ENCODE results near the gene FAM83B.
"Not testable (repeated sequence)": the region's sequence is repeated elsewhere in the genome, so short reads cannot be mapped to it uniquely, and the experiment has no call there.

Gene FAM83B, protein sequence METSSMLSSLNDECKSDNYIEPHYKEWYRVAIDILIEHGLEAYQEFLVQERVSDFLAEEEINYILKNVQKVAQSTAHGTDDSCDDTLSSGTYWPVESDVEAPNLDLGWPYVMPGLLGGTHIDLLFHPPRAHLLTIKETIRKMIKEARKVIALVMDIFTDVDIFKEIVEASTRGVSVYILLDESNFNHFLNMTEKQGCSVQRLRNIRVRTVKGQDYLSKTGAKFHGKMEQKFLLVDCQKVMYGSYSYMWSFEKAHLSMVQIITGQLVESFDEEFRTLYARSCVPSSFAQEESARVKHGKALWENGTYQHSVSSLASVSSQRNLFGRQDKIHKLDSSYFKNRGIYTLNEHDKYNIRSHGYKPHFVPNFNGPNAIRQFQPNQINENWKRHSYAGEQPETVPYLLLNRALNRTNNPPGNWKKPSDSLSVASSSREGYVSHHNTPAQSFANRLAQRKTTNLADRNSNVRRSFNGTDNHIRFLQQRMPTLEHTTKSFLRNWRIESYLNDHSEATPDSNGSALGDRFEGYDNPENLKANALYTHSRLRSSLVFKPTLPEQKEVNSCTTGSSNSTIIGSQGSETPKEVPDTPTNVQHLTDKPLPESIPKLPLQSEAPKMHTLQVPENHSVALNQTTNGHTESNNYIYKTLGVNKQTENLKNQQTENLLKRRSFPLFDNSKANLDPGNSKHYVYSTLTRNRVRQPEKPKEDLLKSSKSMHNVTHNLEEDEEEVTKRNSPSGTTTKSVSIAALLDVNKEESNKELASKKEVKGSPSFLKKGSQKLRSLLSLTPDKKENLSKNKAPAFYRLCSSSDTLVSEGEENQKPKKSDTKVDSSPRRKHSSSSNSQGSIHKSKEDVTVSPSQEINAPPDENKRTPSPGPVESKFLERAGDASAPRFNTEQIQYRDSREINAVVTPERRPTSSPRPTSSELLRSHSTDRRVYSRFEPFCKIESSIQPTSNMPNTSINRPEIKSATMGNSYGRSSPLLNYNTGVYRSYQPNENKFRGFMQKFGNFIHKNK

DNA sequence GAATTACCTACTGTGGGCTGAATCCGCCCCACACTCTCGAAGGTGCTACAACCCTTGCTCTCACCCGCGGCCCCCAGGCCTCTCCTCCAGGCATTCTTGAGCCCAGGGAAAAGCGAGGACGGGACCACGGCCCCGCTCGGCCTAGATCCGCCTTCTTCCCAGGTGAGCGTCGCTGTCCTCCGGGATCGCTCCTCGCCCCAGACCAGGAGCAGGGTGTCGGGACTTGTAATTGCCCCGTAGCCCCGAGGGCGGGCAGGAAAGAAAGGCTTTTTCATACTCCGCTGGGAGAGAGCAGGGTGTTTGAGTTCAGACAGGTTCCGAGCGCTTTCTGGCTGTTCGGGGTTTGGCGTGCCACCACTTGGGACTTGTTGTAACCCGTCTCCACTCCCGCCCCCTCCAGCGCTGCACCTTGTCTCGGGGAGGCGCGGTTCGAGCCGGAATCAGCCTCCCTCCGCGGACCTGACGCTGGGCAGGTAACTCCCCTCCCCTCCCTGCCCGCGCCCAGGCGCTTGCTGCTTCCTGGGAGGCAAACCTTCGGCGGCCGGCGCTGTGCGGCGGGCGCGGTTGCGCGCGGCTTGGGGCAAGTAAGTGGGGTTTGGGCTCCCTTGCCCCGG lies at the start of gene FAM83B:
Gene FAM83B, plus strand, starts transcription at position 529 of the 614 bp plus-strand sequence. CDS start 23,476 bp downstream, outside the sequence.
- no peak for DNase-seq

DNA sequence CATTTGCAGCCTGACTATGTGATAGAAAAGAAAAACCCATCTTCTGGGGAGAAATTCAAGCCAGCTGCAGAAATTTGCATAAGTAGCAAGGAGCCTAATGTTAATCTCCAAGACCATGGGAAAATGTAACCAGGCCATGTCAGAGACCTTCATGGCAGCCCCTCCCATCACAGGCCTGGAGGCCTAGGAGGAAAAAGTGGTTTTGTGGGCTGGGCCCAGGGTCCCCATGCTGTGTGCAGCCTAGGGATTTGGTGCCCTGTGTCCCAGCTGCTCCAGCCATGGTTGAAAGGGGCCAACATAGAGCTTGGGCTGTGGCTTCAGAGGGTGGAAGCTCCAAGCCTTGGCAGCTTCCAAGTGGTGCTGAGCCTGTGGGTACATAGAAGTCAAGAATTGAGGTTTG lies 49.7 kb upstream of the FAM83B start:
- DNase-seq: not testable (repeated sequence)

DNA sequence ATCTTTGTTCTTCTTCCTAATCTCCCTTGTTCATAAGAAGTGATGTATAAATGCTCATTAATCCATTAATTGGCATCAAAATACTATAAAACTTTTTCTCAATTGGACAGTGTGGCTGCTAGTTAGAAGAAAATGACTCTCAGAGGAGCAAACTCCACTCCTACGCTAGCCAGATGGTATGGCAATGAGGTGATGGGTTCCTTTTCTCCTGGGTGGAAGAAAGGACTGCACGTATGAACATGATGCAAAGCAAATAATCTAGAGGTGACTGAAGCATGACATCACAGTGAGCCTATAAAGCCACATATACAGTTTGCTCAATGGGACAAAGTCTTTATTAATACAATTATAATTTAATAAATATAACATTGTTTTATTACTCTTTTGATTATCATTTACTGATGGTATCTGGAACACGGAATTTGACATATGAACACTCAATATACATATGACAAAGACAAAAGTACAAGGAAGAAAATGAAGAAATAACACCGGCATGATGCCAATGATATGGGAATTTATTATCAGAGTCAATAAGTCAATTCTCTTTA lies 46.4 kb upstream of the FAM83B start:
- DNase-seq: no peak

DNA sequence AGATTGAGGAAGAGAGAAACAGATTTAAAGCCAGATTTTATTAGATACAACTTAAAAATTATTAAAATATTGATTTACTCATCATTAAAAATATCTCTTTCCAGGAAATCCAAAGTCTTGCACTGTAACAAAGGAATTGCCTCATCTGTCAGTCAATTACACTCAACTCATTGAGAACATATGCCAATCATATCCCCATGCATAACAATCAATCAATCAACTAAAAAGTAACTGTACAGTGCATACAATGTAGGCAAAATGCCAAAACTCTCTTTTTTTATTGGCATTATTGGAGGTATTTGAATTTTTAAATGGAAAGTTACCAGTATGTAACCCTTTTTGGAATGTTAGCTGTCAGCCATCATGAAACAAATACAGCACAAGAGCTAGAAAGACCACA lies 45.3 kb upstream of the FAM83B start:
- no peak for DNase-seq

DNA sequence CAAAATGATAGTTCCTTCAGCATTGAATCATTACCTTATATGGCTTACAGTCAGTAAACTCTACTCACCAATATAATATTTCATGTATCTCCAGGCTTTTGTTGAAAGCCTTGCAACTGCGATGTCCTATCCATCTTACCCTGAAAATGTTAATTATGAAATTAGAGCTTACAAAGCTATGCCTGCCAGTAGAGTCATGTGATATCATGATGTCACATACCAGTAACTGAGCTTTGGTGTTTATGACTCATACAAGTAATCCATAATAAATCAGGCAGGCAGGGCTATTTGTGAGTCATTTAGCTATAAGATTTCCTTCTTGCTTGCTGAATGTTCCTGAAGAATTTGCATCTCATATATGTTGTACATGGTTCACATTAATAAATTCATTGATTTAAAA lies 44.9 kb upstream of the FAM83B start:
- DNase-seq: no peak

DNA sequence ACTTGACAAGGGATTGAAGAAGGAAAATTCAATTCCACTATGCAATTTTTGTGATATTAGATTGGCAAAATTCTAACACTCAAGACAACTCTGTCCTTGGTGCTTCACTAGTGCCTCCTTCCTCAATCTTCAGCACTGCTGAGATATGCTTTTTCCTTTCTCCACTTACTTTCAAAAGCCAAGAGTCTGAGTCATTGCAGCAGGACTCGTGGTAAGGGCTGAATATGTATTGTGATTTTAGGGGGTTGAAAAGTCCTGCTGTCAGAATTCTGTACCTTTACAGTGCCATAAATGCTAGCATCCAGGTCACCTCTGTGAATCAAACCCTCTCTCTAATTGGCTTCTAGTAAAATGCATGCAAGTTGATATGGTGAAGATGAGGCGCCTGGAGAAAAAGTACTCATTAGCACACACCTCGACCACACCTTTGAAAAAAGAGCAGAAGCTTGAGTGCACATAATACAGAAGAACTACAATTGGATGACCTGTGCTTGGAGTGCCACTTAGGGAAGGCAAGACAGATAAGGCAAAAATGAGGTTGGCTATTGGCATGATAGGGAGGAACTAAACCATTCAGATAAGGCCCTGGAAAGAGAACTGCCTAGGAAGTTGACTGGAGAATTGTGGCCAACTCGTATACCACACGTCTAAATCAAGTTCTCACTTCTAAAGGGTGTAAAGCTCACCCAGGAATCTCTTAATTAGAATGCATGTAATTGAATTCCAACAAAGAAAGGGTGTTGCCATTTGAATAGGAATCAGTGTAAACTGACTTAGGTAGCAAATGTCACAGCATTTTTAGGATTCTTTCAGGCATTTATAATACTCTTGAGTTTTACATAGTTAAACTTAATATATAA lies 43.6 kb upstream of the FAM83B start:
- no peak for DNase-seq

DNA sequence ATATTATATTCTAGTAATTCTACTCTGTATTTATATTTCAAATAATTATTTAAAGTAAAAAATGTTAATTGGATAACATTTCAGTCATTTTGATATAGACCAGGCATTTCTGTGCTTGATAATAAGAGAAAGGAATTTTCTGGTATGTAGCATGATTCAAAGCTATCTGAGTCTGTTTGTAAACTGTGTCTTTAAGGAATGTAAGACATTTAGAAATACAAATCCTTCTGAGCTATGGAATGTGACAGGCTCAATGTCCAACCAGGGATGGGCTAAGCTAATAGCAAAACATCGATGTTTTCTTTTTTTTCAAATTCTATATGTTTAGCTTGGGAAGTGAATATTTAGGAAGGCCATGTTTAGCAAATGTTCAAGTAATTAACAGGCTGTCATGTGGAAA lies 41.5 kb upstream of the FAM83B start:
- DNase-seq: no peak

DNA sequence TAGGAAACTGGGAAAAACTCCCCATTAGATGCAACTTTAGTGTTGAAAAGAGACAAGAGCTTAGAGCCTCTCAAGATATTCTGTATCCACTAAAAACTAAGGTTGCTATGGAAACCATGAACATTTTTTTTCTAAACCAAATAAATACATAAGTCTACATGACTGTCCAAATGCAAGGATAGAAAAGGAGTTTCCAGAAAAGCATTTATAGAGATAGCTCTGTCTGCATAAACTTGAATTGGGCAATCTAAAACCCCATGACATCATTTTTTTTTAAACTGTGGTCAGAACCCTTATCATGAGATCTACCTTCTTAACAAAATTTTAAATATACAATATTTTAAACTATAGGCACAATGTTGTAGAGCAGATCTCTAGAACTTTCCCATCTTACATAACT lies 36.4 kb upstream of the FAM83B start:
- DNase-seq: no peak

DNA sequence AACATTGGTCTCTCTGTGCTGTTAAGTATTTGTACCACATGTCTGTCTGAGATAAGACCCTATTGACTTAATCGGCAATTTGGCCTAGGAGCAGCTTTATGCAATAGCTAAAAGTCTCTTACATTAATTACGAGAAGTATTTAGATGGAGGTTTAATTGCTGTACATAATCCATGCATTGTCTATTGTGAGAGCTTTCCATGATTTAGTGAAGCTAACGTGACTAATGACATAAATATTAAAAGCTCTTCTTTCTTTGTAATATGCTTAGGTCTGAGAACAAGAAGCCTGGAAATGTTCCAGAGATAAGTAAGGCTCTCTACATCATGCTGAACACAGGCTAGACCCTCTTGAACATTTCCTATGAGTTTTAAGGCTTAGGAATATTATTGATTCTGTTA lies 32.7 kb upstream of the FAM83B start:
- DNase-seq: no peak

DNA sequence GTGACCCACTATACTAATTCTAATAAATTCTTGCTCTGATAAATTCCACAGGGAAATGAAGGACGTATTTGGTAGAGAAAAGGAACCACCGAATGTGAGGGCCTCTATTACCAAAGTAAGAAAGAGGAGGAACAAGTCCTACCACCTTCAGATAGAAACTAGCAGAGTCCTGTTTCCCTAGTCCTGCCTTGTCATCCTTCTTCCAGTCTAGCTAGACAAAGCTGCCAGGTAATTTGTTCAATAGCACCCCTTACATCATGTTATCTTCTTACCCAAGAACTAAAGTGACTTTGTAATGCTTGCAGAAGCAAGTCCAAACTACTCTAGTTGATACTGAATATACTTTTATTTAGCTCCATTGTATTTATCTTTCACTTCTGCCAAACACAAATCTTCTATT lies 29.3 kb upstream of the FAM83B start:
- no peak for DNase-seq

DNA sequence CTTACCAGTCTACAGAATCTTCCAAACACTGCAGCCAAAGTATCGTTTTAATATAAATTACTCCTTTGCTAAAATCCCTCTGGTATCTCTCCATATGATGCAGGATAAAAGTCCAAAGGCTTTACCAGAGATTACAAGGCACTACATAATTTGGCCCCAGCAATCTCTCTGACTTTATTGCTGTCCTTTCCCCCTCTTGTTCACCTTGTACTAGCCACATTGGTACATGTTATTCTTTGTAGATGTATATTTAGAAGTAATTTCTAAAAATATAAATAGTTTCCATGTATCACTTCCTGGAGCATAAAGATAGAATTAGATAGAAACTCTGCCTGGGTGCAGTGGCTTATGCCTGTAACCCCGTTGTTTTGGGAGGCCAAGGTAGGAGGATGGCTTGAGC lies 28.7 kb upstream of the FAM83B start:
- DNase-seq: no peak

DNA sequence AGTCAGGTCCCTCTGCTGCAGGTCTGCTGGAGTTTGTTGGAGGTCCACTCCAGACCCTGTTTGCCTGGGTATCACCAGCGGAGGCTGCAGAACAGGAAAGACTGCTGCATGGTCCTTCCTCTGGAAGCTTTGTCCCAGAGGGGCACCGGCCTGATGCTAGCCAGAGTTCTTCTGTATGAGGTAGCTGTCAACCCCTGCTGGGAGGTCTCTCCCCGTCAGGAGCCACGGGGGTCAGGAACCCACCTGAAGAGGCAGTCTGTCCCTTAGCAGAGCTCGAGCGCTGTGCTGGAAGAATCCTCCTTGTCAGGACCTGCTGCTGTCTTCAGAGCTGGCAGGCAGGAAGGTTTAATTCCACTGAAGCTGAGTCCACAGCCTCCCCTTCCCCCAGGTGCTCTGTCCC lies 22.3 kb upstream of the FAM83B start:
- DNase-seq: not testable (repeated sequence)

DNA sequence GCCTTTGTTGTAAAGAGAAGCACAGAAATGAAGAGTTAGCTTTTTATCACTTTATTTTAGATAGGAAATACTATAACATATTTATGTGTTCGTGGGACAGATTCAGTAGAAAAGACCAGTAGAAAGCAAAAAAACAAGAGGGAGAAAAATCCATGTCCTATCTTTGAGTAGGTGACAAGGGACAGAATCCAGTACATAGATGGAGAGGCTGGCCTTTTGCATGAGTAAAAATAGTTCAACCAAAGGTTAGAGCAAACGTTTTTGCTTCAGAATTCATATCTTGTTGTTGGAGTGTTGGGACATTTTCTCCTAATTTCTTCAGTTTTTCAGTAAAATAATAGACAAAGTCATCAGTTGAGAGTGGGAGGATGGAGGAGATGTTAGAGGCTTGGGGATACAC lies 19.6 kb upstream of the FAM83B start:
- DNase-seq: no peak

DNA sequence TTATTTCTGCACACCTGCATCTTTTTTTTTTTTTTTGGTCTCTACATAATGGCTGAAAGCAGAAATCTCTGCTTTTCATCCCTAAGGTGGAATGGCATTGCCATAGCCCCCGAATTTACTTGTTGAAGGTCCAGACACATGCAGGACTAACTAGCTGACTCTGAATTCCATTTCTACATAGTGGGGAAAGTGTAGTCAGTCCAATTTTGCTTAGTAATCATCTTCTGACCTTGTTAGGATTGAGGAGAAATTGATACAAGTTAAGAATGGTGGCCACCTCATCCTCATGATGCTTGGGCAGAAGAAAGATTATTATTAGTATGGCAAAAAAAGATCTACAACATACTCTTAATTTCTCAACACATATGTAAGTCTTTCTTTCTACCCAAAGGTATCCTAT lies 16.4 kb upstream of the FAM83B start:
- no peak for DNase-seq

DNA sequence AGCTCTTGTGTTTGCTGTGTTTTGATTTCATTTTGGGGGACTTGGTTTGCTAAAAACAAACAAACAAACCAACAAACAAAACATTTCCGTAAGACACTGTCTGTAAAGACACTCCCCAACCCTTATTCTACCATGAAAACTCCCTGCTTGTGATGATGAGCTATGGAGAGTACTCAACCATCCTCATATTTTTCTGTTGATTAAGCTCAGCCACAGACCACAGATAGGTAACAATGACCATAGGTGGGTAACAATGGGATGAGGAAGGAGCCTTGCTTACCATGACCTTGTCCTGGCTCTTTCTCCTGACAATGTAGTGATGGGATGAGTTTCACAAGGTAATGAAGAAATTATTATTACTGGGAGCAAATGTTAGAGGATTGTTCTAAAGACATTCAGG lies 11.4 kb upstream of the FAM83B start:
- no peak for DNase-seq

DNA sequence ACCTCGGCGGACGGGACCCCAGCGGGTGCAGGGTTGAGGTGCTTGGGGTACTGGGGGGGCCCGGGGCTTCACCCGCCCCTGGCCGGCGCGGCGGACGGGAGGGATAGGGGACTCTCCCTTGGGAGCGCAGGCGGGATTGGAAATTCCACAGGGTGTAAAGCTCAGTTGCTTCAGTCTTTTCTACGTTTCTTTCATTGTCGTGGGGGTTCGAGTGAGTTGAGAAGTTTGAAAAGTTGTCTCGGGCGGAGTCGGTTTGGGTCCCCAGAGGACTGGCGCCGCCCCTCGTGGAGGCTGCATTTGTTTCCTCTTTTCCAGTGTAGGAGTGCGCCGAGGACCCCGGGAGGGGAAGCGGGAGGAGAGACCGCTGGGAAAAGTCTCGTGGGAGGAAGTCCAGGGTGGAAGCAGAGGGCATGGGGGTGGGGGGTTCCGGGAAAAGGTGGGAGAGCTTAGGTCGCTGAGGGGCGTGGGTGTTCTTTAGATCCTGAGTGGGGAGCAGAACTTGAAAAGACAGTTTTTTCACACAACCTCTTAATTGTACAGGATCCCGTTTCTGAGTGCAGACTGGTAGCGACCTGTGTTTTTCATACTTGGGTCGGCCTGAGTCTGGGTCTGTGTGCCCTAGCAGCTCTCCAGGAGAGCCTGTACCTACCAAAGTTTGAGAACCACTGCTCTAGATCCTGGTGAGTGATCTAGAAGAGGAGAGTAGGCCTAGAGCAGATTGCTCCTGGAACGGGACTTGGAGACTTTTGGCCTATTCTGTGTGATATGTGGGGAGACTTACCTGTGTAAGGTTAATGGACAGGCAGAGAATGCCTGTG lies 495 bp downstream of the FAM83B start:
- DNase-seq: no peak

DNA sequence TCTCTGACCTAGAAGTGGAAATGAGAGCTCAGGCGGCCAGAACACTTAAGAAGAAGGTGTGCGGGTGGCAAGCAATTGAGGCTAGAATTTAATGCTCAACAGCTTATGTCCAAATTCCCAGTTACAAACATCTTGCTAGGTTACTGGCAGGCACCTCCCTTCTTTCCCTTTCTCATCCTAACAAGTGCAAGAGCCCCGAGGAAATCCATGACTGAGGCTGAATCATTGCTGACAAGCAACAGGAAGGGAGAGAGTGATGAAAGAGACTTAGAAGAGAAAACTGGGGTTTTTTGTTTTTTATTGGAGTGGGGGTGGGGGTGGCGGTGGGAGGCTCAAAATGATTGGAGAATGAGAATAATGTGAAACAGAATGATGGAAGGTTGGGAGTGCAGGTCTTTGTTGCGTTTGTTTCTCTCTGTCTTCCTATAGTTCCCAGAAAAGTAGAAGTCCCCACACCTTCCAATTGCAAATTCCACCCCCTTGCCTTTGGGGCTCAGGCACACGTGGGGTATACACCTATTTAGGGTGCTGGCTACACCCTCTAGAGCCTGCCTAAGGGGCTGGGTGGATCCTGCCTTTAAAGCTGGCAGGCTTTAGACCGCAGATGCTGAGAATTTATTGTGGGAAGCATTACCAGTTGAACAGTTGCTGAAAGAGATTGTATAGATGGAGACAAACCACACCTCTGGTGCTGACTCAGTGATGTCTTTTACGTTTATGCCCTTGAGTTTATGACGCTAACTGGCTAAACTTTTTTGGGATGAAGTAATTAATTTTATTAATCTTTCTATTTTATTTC lies 1.4 kb downstream of the FAM83B start:
- DNase-seq: no peak

DNA sequence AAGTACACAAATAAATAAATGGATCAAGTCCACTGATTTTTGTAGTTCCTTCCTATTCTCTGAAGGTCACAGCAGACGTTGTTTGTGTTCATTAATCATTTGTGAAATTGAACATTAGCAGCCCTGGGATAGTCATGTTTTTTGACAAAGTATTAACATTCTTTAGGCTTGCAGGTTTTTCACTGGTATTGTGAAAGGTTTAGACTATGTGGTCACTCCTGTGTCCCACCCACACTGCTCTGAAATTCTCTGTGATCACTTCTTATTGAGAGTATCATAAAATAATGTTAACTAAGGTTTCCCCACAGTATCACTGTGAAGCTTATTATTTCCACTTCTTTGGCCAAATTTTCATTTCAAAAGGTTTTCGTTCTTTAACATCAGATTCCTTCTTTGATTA lies 3.5 kb downstream of the FAM83B start:
- DNase-seq: no peak

DNA sequence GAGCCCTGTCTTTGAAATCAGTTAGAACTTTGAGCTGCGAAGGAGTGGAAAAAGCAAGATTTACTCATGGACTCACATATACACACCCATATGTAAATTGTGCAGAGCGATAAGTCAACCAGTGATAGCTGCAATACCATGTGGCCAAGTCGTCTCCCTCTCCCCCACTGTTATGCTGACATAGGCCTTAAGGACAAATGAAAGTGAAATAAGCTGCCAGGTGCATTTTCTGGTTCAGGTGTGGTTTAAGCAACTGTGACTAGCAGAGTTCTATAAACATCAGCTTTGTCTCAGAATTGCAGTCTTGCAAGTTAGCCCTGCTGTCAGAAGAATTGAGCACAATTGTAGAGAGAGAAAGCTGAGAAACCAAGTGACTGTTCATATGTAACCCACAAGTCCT lies 9.6 kb downstream of the FAM83B start:
- DNase-seq: no peak

DNA sequence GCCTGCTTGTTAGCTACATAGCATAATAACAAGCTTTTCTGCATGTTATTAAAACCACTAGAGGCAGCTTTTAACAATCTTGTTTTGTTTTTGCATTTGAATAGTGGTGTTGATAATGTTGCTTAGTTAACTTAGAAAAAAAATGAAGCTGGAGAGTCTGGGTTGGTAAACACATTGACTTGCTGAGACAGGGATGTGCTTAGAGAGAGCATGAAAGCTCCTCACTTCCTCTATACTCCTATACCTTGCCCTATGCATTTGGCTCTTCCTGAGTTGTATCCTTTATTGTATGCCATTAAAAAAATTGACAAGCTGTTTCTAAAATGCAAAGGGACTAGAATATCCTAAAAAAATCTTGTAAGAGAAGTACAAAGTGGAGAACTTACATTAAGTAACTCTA lies 13.6 kb downstream of the FAM83B start:
- DNase-seq: no peak
